Measurements from ENCODE around the gene FOXI1. TPM values are rescaled to one million over a fixed set of nuclear protein-coding genes. Genes with fewer than 3 reads are reported as not detected.
A peak's percentile ranks its signal among the peaks of the same experiment; 100 is the strongest.

FOXI1 gene
- total RNA-seq, 1 donor from 2014 or later: not detected

- no peak overlapping the region for H3K4me3 Mint-ChIP-seq
- DNase-seq (ENCODE audit: extremely low spot score, unreplicated experiment): no peak
- H3K9me3 Mint-ChIP-seq: no peaks in the 10 kb centered on the region
- peaks cover 6% of the 10 kb centered on the region for H3K4me1 Mint-ChIP-seq (ENCODE audit: unreplicated experiment)
- H3K27ac Mint-ChIP-seq: no peak overlapping the region
- TF ChIP-seq CTCF (conservative IDR thresholded peaks at IDR 0.05): no peak
- H3K36me3 Mint-ChIP-seq: no peaks in the 10 kb centered on the region
- H3K27me3 Mint-ChIP-seq: peaks cover 48% of the 10 kb centered on the region
These were observed 10.1 kb upstream of the FOXI1 start for GRCh38 chr5:170095646-170096045.

GRCh38 chr5:170097934-170098333, 7.8 kb upstream of the FOXI1 start:
- Mint-ChIP-seq H3K9me3 (no peaks in the 10 kb centered on the region), H3K4me3 (no peak overlapping the region), H3K27me3 (peaks cover 43% of the 10 kb centered on the region), H3K4me1 (ENCODE audit: unreplicated experiment) (peaks cover 6% of the 10 kb centered on the region), H3K36me3 (no peaks in the 10 kb centered on the region), H3K27ac (no peak overlapping the region)
- TF ChIP-seq CTCF (conservative IDR thresholded peaks at IDR 0.05): no peak
- no peak for DNase-seq (ENCODE audit: extremely low spot score, unreplicated experiment)

- Mint-ChIP-seq H3K4me1 (ENCODE audit: unreplicated experiment) (peaks cover 6% of the 10 kb centered on the region), H3K36me3 (no peaks in the 10 kb centered on the region), H3K4me3 (no peak overlapping the region), H3K27me3 (peaks cover 33% of the 10 kb centered on the region), H3K9me3 (no peaks in the 10 kb centered on the region), H3K27ac (no peak overlapping the region)
- peak; percentile 81 for DNase-seq (ENCODE audit: extremely low spot score, unreplicated experiment)
- TF ChIP-seq CTCF (conservative IDR thresholded peaks at IDR 0.05): peak; percentile 88
These were observed 5.4 kb upstream of the FOXI1 start for GRCh38 chr5:170100066-170100943.

- no peak overlapping the region for H3K4me3 Mint-ChIP-seq
- H3K4me1 Mint-ChIP-seq (ENCODE audit: unreplicated experiment): peaks cover 6% of the 10 kb centered on the region
- TF ChIP-seq CTCF (conservative IDR thresholded peaks at IDR 0.05): no peak
- H3K9me3 Mint-ChIP-seq: no peaks in the 10 kb centered on the region
- no peaks in the 10 kb centered on the region for H3K36me3 Mint-ChIP-seq
- no peak for DNase-seq (ENCODE audit: extremely low spot score, unreplicated experiment)
- H3K27ac Mint-ChIP-seq: no peak overlapping the region
- peaks cover 25% of the 10 kb centered on the region for H3K27me3 Mint-ChIP-seq
These were observed 2.2 kb upstream of the FOXI1 start for GRCh38 chr5:170103447-170103846.

GRCh38 chr5:170104299-170104698, 1.4 kb upstream of the FOXI1 start:
- Mint-ChIP-seq H3K27me3 (peaks cover 27% of the 10 kb centered on the region), H3K9me3 (no peaks in the 10 kb centered on the region), H3K4me1 (ENCODE audit: unreplicated experiment) (peaks cover 6% of the 10 kb centered on the region), H3K4me3 (no peak overlapping the region), H3K36me3 (no peaks in the 10 kb centered on the region), H3K27ac (no peak overlapping the region)
- TF ChIP-seq CTCF (conservative IDR thresholded peaks at IDR 0.05): no peak
- DNase-seq (ENCODE audit: extremely low spot score, unreplicated experiment): no peak

Measured in type B pancreatic cell (in vitro differentiated cells).